ENCODE data around the gene PCDHGA7. TPM values are rescaled to one million over a fixed set of nuclear protein-coding genes. Genes with fewer than 3 reads are reported as not detected.

PCDHGA7 gene
- total RNA-seq, 2 experiments from 2014 or later = not detected

DNA sequence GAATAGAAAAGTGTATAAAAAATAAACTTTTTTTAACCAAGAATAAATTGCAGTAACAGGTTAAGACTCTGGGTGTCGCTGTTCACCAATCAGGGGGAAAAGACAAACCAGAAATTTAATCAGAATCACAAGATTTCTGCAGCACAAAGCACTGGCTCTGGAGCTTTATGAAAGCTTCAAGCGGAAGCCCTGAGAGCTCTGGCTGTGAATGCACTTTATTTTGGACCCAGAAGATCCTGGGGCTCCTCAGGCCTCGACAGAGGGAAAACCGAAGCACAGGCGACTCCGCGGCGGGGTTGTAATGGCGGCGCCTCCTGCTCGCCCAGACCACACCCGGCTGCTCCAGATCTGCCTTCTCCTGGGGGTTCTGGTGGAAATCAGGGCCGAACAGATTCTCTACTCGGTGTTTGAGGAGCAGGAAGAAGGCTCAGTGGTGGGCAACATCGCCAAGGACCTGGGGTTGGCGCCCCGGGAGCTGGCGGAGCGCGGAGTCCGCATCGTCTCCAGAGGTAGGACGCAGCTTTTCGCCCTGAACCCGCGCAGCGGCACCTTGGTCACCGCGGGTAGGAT lies 27.6 kb upstream of the PCDHGA7 start, which contains the start of gene PCDHGA4:
Gene PCDHGA4 (plus strand): TSS at position 122 of the 570 bp plus-strand sequence. CDS start 87 bp downstream, at position 209.
- ATAC-seq = no peak
- Mint-ChIP-seq H3K27me3 (ENCODE audit: low read depth) (peaks cover 31% of the 10 kb centered on the region), H3K27ac (no peak within 1 kb of the TSS), H3K9me3 (ENCODE audit: insufficient read depth) (peaks cover 6% of the 10 kb centered on the region), H3K36me3 (ENCODE audit: low read depth) (no peaks in the 10 kb centered on the region), H3K4me3 (no peak within 1 kb of the TSS), H3K4me1 (ENCODE audit: low read depth) (peaks cover 2% of the 10 kb centered on the region)
- no peak for DNase-seq
- POLR2A ChIA-PET = no interaction called here
- CTCF ChIA-PET = interaction anchor here (1.0 to 2.0 kb wide), 7 partner anchors 22 to 523 kb away, joined by 3 to 11 read pairs (median 4); partner anchors contain the start of genes PCDHGA10 and TAF7

- H3K27me3 Mint-ChIP-seq (ENCODE audit: low read depth) = peaks cover 28% of the 10 kb centered on the region
- H3K4me1 Mint-ChIP-seq (ENCODE audit: low read depth) = peaks cover 2% of the 10 kb centered on the region
- H3K27ac Mint-ChIP-seq = no peak overlapping the region
- DNase-seq = no peak
- H3K4me3 Mint-ChIP-seq = no peak overlapping the region
- POLR2A ChIA-PET = no interaction called here
- CTCF ChIA-PET = interaction anchor here (1.1 to 2.0 kb wide), 6 partner anchors 22 to 208 kb away, joined by 4 to 11 read pairs (median 4); partner anchors contain the start of genes PCDHGA10 and TAF7
- peaks cover 5% of the 10 kb centered on the region for H3K36me3 Mint-ChIP-seq (ENCODE audit: low read depth)
- ATAC-seq = no peak
- peaks cover 12% of the 10 kb centered on the region for H3K9me3 Mint-ChIP-seq (ENCODE audit: insufficient read depth)
Observed at GRCh38 chr5:141355641-141356040, 26.9 kb upstream of the PCDHGA7 start.

GRCh38 chr5:141356133-141356532 lies 26.4 kb upstream of the PCDHGA7 start:
- POLR2A ChIA-PET = no interaction called here
- no peak overlapping the region for H3K27ac Mint-ChIP-seq
- H3K36me3 Mint-ChIP-seq (ENCODE audit: low read depth) = peaks cover 10% of the 10 kb centered on the region
- H3K27me3 Mint-ChIP-seq (ENCODE audit: low read depth) = peaks cover 31% of the 10 kb centered on the region
- H3K4me1 Mint-ChIP-seq (ENCODE audit: low read depth) = peaks cover 2% of the 10 kb centered on the region
- no peak for ATAC-seq
- H3K9me3 Mint-ChIP-seq (ENCODE audit: insufficient read depth) = peaks cover 17% of the 10 kb centered on the region
- H3K4me3 Mint-ChIP-seq = no peak overlapping the region
- CTCF ChIA-PET = interaction anchor here (1.1 to 2.0 kb wide), 4 partner anchors 23 to 208 kb away, joined by 4 to 11 read pairs (median 6); partner anchors contain the start of gene TAF7
- DNase-seq = no peak

DNA sequence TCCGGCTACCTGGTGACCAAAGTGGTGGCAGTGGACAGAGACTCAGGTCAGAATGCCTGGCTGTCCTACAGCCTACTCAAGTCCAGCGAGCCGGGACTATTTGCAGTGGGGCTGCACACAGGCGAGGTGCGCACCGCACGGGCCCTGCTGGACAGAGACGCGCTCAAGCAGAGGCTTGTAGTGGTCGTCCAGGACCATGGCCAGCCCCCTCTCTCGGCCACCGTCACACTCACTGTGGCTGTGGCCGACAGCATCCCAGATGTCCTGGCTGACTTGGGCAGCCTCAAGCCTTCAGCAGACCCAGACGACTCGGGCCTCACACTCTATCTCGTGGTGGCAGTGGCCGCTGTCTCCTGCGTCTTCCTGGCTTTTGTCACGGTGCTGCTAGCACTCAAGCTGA lies 25.6 kb upstream of the PCDHGA7 start:
- H3K4me3 Mint-ChIP-seq = no peak overlapping the region
- ChIA-PET CTCF (no interaction called here), POLR2A (no interaction called here)
- H3K36me3 Mint-ChIP-seq (ENCODE audit: low read depth) = peaks cover 13% of the 10 kb centered on the region
- peaks cover 22% of the 10 kb centered on the region for H3K9me3 Mint-ChIP-seq (ENCODE audit: insufficient read depth)
- DNase-seq (no peak), ATAC-seq (no peak)
- H3K27ac Mint-ChIP-seq = no peak overlapping the region
- H3K27me3 Mint-ChIP-seq (ENCODE audit: low read depth) = peaks cover 30% of the 10 kb centered on the region
- peaks cover 2% of the 10 kb centered on the region for H3K4me1 Mint-ChIP-seq (ENCODE audit: low read depth)

- Mint-ChIP-seq H3K27ac (no peak within 1 kb of the TSS), H3K4me1 (ENCODE audit: low read depth) (peaks cover 2% of the 10 kb centered on the region), H3K36me3 (ENCODE audit: low read depth) (peaks cover 29% of the 10 kb centered on the region), H3K9me3 (ENCODE audit: insufficient read depth) (peaks cover 38% of the 10 kb centered on the region), H3K4me3 (peak within 1 kb of the TSS; percentile 54), H3K27me3 (ENCODE audit: low read depth) (peaks cover 44% of the 10 kb centered on the region)
- POLR2A ChIA-PET = no interaction called here
- ATAC-seq = peak; percentile 55
- CTCF ChIA-PET = interaction anchor here (0.7 to 1.6 kb wide), 12 partner anchors 10 to 204 kb away, joined by 3 to 8 read pairs (median 4); partner anchors contain the start of genes PCDHGA10, PCDHGA12, PCDHGA3 and PCDHGB1
- peak; percentile 36 for DNase-seq
Observed at GRCh38 chr5:141359790-141360426, 22.6 kb upstream of the PCDHGA7 start, which contains the start of gene PCDHGB2. PCDHGB2 (plus strand) TSS chr5:141359994; CDS start chr5:141360136, 142 bp downstream.

DNA sequence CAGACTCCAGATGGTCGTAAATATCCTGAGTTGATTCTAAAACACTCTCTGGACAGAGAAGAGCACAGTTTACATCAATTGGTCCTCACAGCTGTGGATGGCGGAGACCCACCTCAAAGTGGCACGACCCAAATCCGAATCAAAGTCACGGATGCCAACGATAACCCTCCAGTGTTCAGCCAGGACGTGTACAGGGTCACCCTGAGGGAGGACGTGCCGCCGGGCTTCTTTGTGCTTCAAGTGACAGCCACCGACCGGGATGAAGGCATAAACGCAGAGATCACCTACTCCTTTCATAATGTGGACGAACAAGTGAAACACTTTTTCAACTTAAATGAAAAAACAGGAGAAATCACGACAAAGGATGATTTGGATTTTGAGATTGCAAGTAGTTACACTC lies 21.9 kb upstream of the PCDHGA7 start:
- Mint-ChIP-seq H3K4me1 (ENCODE audit: low read depth) (peaks cover 2% of the 10 kb centered on the region), H3K4me3 (peak overlapping the region; percentile 6), H3K27ac (no peak overlapping the region), H3K36me3 (ENCODE audit: low read depth) (peaks cover 35% of the 10 kb centered on the region), H3K9me3 (ENCODE audit: insufficient read depth) (peaks cover 45% of the 10 kb centered on the region), H3K27me3 (ENCODE audit: low read depth) (peaks cover 47% of the 10 kb centered on the region)
- POLR2A ChIA-PET = no interaction called here
- no peak for ATAC-seq
- CTCF ChIA-PET = interaction anchor here (0.8 to 1.3 kb wide), 4 partner anchors 10 to 203 kb away, joined by 3 to 8 read pairs (median 4); partner anchors contain the start of genes PCDHGA10, PCDHGB1 and TAF7
- DNase-seq = no peak

GRCh38 chr5:141362719-141363118 lies 19.8 kb upstream of the PCDHGA7 start:
- ChIA-PET CTCF (no interaction called here), POLR2A (interaction anchor here (1.2 kb wide), 1 partner anchor 42 kb away, joined by 3 read pairs; the partner anchor contains the start of gene TAF7)
- peaks cover 2% of the 10 kb centered on the region for H3K4me1 Mint-ChIP-seq (ENCODE audit: low read depth)
- H3K4me3 Mint-ChIP-seq = no peak overlapping the region
- H3K9me3 Mint-ChIP-seq (ENCODE audit: insufficient read depth) = peaks cover 55% of the 10 kb centered on the region
- DNase-seq (no peak), ATAC-seq (no peak)
- no peak overlapping the region for H3K27ac Mint-ChIP-seq
- H3K36me3 Mint-ChIP-seq (ENCODE audit: low read depth) = peaks cover 37% of the 10 kb centered on the region
- H3K27me3 Mint-ChIP-seq (ENCODE audit: low read depth) = peaks cover 53% of the 10 kb centered on the region

DNA sequence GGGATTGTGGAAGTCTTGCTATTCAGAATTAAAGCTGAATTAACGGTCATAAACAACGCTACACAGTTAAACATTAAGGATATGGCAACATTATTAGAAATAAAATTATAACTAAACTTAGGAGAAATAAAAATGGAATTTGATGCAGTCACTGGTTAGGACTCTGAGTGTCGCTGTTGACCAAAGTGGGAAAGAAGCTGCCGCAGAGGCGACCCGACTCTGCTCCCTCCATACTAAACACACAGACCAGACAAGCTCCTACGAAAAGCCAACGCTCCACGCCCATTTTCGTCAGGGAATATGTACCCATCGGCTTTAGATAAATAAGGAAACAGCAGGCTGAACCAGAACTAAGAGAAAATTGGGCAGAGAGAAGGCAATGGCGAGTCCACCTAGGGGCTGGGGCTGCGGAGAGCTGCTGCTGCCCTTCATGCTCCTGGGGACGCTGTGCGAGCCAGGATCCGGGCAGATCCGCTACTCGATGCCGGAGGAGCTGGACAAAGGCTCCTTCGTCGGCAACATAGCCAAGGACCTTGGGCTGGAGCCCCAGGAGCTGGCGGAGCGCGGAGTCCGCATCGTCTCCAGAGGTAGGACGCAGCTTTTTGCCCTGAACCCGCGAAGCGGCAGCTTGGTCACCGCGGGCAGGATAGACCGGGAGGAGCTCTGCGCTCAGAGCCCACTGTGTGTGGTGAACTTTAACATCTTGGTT lies 18.4 kb upstream of the PCDHGA7 start, which contains the start of gene PCDHGA5:
Gene PCDHGA5 (plus strand): TSS at position 211 of the 709 bp plus-strand sequence. CDS start 169 bp downstream, at position 380.
- peaks cover 51% of the 10 kb centered on the region for H3K27me3 Mint-ChIP-seq (ENCODE audit: low read depth)
- DNase-seq (no peak), ATAC-seq (no peak)
- POLR2A ChIA-PET = no interaction called here
- H3K9me3 Mint-ChIP-seq (ENCODE audit: insufficient read depth) = peaks cover 55% of the 10 kb centered on the region
- peaks cover 37% of the 10 kb centered on the region for H3K36me3 Mint-ChIP-seq (ENCODE audit: low read depth)
- H3K4me1 Mint-ChIP-seq (ENCODE audit: low read depth) = peaks cover 2% of the 10 kb centered on the region
- H3K27ac Mint-ChIP-seq = peak within 1 kb of the TSS; percentile 46
- peak within 1 kb of the TSS; percentile 28 for H3K4me3 Mint-ChIP-seq
- CTCF ChIA-PET = interaction anchor here (1.0 to 1.2 kb wide), 6 partner anchors 22 to 57 kb away, joined by 3 to 5 read pairs (median 3); partner anchors contain the start of genes PCDHGA10, PCDHGA11, PCDHGB5 and TAF7

GRCh38 chr5:141366016-141366896 lies 16.3 kb upstream of the PCDHGA7 start:
- Mint-ChIP-seq H3K36me3 (ENCODE audit: low read depth) (peaks cover 28% of the 10 kb centered on the region), H3K4me3 (peak overlapping the region; percentile 38), H3K27ac (no peak overlapping the region), H3K9me3 (ENCODE audit: insufficient read depth) (peaks cover 48% of the 10 kb centered on the region), H3K4me1 (ENCODE audit: low read depth) (peaks cover 8% of the 10 kb centered on the region), H3K27me3 (ENCODE audit: low read depth) (peaks cover 56% of the 10 kb centered on the region)
- ChIA-PET CTCF (no interaction called here), POLR2A (no interaction called here)
- DNase-seq (no peak), ATAC-seq (no peak)

GRCh38 chr5:141369994-141370848 lies 12.3 kb upstream of the PCDHGA7 start, which contains the start of gene PCDHGB3:
PCDHGB3 (plus strand) TSS chr5:141370242; CDS start chr5:141370395, 153 bp downstream.
- no peak within 1 kb of the TSS for H3K27ac Mint-ChIP-seq
- CTCF ChIA-PET = interaction anchor here (0.8 to 2.2 kb wide), 21 partner anchors 10 to 197 kb away, joined by 3 to 22 read pairs (median 5); partner anchors contain the start of genes PCDHGA1, PCDHGA10, PCDHGA11 and PCDHGA12
- DNase-seq = peak; percentile 52

More at GRCh38 chr5:141369994-141370848, 12.3 kb upstream of the PCDHGA7 start, which contains the start of gene PCDHGB3:
- Mint-ChIP-seq H3K9me3 (ENCODE audit: insufficient read depth) (peaks cover 27% of the 10 kb centered on the region), H3K4me3 (peak within 1 kb of the TSS; percentile 63), H3K4me1 (ENCODE audit: low read depth) (peaks cover 8% of the 10 kb centered on the region), H3K36me3 (ENCODE audit: low read depth) (peaks cover 15% of the 10 kb centered on the region), H3K27me3 (ENCODE audit: low read depth) (peaks cover 45% of the 10 kb centered on the region)
- POLR2A ChIA-PET = interaction anchor here (0.7 kb wide), 1 partner anchor 51 kb away, joined by 3 read pairs; no protein-coding TSS in a partner anchor
- ATAC-seq = peak; percentile 57
